ENCODE results near the gene PRKAG1. TPM values are rescaled to one million over a fixed set of nuclear protein-coding genes. Genes with fewer than 3 reads are reported as not detected.

Gene PRKAG1
- total RNA-seq, 4 donors from 2014 or later: 52.0 to 70.6 (median 64.3) TPM

GRCh38 chr12:49043241-49043640, 24.7 kb upstream of the PRKAG1 start:
- no peak overlapping the region for H3K4me3 ChIP-seq
- TF ChIP-seq EP300 (IDR thresholded peaks at IDR 0.05): no peak
- no peak for TF ChIP-seq POLR2AphosphoS5 (IDR thresholded peaks at IDR 0.05)
- TF ChIP-seq CTCF (IDR thresholded peaks at IDR 0.05): no peak
- TF ChIP-seq POLR2A (IDR thresholded peaks at IDR 0.05; ENCODE audit: low read depth): no peak
- H3K4me1 ChIP-seq: no peaks in the 10 kb centered on the region
- DNase-seq (ENCODE audit: extremely low spot score): no peak
- H3K36me3 ChIP-seq: peaks cover 90 to 100% (median 100%) of the 10 kb centered on the region in 4 donors
- WGBS: 90% methylated on average over 4 of the region's 4 CpGs
- no peak overlapping the region for H3K27ac ChIP-seq (replicated peaks in 1 of 4)
- no peaks in the 10 kb centered on the region for H3K9me3 ChIP-seq
- intact Hi-C loops (cut with DNase I): no loop called here
- H3K27me3 ChIP-seq: no peaks in the 10 kb centered on the region

GRCh38 chr12:49041881-49042484, 23.4 kb upstream of the PRKAG1 start:
- TF ChIP-seq POLR2A (IDR thresholded peaks at IDR 0.05; ENCODE audit: low read depth) (no peak), EP300 (IDR thresholded peaks at IDR 0.05) (no peak), CTCF (IDR thresholded peaks at IDR 0.05) (no peak), POLR2AphosphoS5 (IDR thresholded peaks at IDR 0.05) (no peak)
- peaks cover 90 to 100% (median 100%) of the 10 kb centered on the region in 4 donors for H3K36me3 ChIP-seq
- no peak overlapping the region for H3K4me3 ChIP-seq
- H3K4me1 ChIP-seq: no peaks in the 10 kb centered on the region
- no peaks in the 10 kb centered on the region for H3K27me3 ChIP-seq
- H3K27ac ChIP-seq (replicated peaks in 1 of 4): no peak overlapping the region
- no peak for DNase-seq (ENCODE audit: extremely low spot score)
- intact Hi-C loops (cut with DNase I): no loop called here
- H3K9me3 ChIP-seq: no peaks in the 10 kb centered on the region
- WGBS: 87% methylated on average over 13 of the region's 18 CpGs

- Histone ChIP-seq H3K4me1 (no peaks in the 10 kb centered on the region), H3K27ac (replicated peaks in 1 of 4) (no peak overlapping the region), H3K4me3 (no peak overlapping the region), H3K27me3 (no peaks in the 10 kb centered on the region), H3K36me3 (peaks cover 84 to 99% (median 99%) of the 10 kb centered on the region in 4 donors), H3K9me3 (no peaks in the 10 kb centered on the region)
- 93% methylated on average over 24 of the region's 31 CpGs for WGBS
- intact Hi-C loops (cut with DNase I): no loop called here
- DNase-seq (ENCODE audit: extremely low spot score): no peak
- TF ChIP-seq POLR2AphosphoS5 (IDR thresholded peaks at IDR 0.05) (no peak), EP300 (IDR thresholded peaks at IDR 0.05) (no peak), CTCF (IDR thresholded peaks at IDR 0.05) (no peak), POLR2A (IDR thresholded peaks at IDR 0.05; ENCODE audit: low read depth) (no peak)
Observed at GRCh38 chr12:49041036-49041880, 22.7 kb upstream of the PRKAG1 start.

GRCh38 chr12:49040364-49040855, 21.8 kb upstream of the PRKAG1 start:
- H3K4me1 ChIP-seq: no peaks in the 10 kb centered on the region
- H3K27ac ChIP-seq (replicated peaks in 1 of 4): no peak overlapping the region
- 88% methylated on average over 14 of the region's 14 CpGs for WGBS
- intact Hi-C loops (cut with DNase I): no loop called here
- no peak overlapping the region for H3K4me3 ChIP-seq
- DNase-seq (ENCODE audit: extremely low spot score): no peak
- peaks cover 76 to 99% (median 92%) of the 10 kb centered on the region in 4 donors for H3K36me3 ChIP-seq
- no peaks in the 10 kb centered on the region for H3K27me3 ChIP-seq
- TF ChIP-seq CTCF (IDR thresholded peaks at IDR 0.05): no peak
- no peak for TF ChIP-seq POLR2AphosphoS5 (IDR thresholded peaks at IDR 0.05)
- TF ChIP-seq POLR2A (IDR thresholded peaks at IDR 0.05; ENCODE audit: low read depth): no peak
- TF ChIP-seq EP300 (IDR thresholded peaks at IDR 0.05): no peak
- H3K9me3 ChIP-seq: no peaks in the 10 kb centered on the region
